NCI-H510A (cell line): Measurements from ENCODE around the gene S100A1.

Source experiments
- DNase-seq: peaks from one replicate; lab custom pipeline; 2025; lab: John Stamatoyannopoulos, UW

The S100A1 gene

DNA sequence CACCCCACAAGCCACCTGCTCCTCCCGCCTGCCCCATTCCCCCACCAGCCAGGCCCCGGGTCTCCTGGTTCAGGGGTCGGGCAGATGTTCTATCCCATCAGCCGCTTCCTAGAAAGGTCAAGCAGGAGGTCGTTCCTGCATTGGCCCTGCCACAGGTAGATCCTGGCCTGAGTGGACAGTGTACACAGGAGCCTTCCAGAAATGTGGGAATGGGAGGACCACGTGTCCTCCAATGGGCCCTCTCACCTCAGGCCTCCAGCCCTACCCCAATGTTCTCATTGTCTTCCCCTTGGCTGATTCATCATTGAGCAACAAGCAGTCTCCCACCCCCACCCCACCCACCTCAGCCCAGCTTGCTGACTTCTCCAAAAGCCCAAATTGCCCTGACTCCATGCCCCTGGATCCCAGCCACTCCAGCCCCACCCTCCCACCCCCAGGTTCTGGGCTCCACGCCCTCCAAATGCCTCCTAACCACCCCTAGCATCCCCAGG, 17.4 kb upstream of the S100A1 start:
- no peak for DNase-seq

DNA sequence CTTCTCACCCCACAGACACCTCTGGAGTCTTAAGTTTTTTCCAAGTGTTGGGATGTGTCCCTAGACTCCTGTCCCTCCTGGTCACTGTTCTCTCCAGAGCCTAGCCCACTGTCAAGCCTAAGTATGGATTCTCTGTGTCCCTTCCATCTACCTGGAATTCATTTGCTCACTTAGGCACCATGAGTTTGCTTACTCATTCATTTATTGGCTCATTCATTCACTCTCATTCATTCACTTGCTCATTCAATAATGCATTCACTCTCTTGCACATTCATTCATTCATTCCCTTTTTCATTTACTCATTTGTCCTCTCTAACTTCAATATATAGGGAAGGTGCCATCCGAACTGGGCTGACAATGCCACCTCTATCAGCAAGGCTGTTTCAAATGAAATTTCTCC, 16.9 kb upstream of the S100A1 start:
- DNase-seq: no peak

DNA sequence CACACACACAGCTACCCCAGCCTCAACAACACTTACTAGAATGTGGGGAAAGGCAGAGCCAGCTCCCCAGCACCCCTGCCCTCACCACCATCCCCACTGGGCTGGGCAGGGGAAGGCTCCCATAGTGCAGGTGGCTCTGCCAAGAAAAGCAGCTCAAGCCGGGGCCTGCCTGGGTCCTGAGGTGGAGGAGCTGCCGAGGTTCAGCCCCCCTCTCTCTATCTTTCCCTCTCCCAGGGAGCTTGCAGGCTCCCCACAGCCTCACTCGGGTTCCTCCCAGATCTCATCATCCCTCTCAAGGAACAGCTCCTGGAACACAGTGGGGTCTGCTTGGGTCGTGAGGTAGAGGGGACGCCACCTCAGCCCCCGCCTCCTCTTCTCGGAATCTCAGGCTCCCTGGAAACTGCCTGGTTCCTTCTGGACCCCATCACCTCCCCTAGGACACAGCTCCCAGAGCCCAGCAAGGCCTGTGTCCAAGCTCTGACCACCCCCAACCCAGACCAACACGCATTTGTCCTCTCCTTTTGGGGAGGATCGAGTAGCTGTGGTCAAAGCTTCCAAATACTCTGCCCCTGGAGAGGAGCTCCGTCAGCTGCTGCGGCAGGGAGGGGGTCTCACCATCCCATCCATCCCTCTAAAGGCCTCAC, 16.0 kb upstream of the S100A1 start:
- DNase-seq: no peak

DNA sequence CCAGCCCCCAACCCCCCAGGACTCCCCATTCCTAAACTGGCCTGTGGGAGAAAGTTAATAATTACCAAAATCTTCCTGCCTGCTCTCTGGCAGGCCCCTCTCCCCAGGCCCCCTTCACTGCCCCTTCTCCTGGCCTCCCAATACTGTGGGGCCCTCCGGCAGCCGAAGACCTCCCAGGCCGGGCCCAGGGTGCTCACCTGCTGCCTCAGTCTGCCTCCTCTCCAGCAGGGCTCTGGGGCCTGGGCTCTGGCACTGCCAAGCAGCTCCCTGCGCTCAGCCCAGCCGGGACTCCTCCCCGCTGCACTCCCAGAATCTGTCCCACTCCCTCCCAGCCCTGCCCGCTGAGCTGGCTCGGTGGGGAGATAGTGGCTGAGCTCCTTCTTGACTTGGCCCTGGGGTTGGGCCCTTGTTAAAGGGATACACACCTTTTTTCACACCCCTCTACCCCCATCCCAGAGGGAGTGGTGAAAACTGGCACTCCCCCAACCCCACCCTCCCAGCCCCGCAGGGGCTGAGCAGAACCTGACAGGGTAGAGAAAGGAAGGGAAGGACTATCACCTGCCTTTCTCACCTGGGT, 15.4 kb upstream of the S100A1 start, which contains the start of gene S100A16:
Gene S100A16 (minus strand): TSS at position 383 of the 577 bp plus-strand sequence. CDS start 4,986 bp downstream, outside the sequence.
- no peak for DNase-seq

DNA sequence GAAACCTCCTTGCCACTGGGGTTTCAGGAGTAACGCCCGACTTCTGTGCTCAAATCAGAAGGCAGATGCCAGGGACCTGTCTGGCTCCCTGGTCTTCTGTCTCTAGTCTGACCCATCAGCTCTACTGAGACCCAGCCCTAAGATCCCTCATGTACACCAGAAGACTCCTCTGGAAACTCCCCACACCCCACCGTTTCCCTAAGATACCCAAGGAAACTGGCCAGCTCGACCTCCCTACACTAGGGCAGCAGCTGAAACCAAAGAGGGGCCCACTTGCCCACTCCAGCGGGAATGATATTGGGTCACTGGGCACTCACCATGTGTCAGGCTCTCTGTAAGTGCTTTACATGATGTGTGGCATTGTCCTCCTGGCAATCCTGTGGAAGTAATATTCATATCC, 14.8 kb upstream of the S100A1 start:
- no peak for DNase-seq

DNA sequence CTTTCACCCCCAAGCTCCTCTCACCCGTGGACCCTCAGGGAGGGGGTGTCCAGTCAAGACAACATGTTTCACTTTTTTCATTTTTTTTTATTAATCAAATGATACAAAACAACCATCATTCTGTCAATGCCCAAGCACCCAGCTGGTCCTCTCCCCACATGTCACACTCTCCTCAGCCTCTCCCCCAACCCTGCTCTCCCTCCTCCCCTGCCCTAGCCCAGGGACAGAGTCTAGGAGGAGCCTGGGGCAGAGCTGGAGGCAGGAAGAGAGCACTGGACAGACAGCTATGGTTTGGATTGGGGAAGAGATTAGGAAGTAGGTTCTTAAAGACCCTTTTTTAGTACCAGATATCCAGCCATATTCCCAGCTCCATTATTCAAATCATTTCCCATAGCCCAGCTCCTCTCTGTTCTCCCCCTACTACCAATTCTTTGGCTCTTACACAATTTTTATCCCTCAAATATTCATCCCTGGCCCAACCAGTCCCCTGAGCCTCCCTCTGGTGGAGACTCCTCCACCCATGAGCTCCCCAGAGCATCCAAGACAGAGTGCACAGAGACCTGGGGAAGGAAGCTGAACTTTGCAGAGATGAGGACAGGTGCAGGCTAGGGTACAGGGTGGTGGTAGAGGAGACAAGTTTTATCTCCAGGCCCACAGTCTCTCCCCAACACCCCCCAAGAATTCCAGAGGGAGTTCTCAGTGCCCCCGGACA, 13.9 kb upstream of the S100A1 start:
- DNase-seq: no peak

DNA sequence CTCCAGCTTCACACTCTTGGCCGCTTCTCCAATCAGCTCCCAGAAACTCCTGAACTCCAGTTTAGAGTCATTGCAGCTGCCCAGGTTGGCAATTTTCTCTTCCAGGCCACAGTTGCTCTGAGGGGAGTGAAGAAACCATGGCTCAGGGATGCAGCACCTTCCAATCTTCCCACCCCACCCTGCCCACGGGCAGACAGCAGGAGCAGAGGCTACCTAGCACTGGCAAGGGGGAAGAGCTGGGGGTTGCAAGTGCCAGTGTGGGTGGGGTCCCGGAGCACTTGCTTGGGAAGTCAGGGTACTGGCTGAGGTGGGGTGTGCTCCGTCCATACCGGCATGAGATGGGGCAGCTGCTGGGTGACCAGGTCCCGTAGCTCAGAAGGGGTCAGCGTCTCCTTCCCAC, 13.3 kb upstream of the S100A1 start:
- DNase-seq: no peak

DNA sequence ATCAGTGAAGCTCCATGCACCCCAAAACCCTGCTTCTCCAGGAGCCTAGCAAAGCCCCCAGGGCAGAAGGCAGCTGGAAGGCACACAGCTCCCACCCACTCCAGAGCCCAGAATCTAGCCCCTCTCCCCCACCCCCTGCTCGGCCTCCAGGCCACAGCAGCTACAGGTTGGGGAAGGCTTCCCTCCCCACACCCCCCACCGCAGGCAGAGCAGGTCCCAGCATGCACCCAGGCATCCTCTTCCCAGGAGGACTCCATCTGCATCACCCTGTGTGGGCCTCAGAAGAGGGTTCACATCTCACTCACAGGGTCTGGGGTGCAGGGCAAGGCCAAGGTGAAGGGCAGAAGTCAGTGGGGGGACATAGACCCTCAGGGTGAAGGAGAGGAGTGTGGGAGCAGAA, 12.8 kb upstream of the S100A1 start:
- no peak for DNase-seq

DNA sequence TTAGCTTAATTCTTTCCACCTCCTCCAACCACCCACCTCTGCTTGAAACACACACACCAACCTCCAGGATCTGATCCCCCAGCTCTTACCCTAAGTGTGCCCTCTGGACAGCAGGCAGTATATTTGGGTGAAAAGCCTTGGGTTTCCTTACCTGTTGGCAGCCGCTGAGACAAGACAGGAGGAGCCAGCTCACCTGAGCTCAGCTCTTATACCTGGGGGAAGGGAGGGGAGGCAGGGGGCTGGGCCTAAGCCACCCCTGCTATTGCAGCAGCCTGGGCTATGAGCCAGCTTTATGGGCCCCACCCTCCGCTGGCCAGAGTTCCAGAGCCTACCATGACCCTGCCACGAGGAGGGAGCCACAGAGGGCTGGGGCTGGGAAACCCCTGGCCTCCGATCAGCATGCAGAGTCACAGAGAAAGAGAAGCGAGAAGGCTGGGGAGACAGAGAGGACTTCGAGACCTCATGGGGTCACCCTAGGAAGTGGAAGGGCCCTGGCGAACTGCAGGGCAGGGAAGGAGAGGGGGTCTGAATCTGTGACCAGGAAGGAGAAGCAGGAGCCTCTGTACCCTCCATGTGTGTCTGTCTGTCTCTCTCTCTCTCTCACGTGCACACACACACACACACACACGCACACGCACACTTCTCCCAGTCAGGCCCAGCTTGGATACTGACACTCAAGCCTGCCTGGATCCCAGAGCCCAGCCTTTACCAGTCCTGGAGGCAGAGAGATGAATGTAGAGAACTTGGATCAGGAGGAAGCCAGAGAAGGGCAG, 11.9 kb upstream of the S100A1 start, which contains the start of gene S100A14:
Gene S100A14 (minus strand): TSS at position 182 of the 773 bp plus-strand sequence. CDS start 467 bp downstream, outside the sequence.
- DNase-seq: peak; percentile 63

DNA sequence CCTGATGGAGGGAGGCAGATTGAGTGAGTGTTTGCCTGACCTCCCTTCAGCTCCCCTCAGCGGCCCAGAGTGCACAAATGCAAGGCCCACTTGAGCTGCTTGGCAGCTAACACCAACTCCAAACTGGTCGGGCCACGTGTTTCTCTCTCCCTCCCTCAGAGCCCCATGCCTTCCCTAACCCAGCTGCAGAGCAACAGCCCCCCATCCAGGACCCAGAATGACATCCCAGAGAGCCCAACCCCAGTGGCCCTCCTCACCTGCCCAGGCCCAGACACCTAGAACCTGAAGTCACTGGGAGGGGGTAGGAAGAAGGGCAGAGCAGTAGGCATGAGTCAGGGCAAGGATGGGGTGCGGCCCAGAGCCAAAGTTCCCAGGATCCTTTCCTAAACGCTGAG, 11.3 kb upstream of the S100A1 start:
- no peak for DNase-seq

DNA sequence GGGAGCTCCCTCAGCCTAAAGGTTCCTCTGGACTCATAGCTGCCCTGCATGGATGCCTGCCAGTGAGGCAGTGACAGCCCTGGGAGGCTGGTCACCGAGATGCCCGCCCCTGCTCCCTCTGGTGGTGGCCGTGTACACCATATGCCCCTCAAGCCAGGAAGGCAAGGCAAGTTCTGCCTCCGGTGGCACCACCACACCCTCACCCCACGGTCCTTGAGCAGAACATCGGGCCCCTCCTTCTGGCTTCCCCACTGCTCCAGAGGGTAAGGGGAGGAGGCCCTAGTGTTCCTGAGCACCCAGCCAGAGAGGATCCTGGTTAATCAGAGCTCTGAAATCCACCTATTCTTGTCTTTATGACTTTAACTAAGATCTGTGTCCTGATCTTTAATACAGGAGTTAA, 10.6 kb upstream of the S100A1 start:
- peak; percentile 10 for DNase-seq

DNA sequence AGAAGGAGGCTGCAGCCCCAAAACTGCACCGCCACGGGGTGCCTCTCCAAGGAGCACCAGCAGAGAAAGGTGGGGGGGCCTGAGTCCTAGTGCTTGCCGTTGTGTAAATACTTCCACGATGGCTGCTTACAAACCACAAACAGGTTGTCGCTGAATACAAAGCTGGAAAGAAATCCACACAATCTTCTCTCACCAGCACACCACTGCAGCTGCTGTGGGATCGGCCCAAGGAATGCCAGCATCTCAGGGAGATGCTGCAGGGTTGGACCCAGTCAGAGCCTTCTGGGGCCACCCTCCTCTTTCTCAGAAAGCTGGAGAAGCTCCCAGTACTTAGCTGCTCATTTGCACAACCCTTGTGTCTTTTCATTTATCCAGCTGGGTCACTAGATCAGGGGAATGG, 9.1 kb upstream of the S100A1 start:
- no peak for DNase-seq

DNA sequence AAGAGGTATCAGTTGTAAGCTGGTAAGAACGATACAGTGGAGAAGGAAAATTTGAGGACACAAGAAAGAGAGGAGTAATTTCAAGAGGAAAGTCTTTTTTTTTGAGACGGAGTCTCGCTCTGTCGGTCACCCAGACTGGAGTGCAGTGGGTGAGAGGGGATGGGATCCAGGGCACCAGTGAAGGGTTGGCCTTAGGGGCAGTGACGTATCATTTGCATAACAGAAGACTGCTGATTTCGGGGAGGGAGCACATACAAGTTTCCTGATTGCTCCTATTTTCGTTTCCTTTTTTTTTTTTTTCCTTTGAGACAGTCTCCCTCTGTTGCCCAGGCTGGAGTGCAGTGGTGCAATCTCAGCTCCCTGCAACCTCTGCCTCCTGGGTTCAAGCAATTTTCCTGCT, 5.1 kb upstream of the S100A1 start:
- no peak for DNase-seq

DNA sequence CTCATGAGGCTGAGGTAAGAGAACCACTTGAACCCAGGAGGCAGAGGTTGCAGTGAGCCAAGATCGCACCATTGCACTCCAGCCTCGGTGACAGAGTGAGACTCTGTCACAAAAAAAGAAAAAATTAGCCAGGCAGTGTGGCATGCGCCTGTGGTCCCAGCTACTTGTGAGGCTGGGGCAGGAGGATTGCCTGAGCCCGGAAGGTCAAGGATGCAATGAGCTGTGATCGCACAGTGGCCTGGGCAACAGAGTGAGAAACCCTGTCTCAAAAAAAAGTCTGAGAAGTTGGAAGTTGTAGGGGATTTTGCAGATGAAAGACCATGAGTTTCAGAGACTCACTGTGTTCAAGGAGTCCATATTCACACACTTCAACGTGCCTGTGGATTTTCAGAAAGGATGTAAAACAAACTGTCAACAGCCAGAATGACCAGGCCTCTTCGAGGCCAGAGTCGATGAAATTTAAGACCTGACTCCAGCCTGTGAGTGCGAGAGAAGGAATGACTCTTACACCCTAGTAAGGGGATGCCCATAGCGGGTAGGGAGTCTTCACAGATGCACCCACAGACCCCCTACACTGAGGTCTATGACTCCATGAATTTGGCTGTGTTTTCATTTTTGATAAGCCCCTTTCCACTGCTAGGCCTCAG, 3.1 kb upstream of the S100A1 start:
- DNase-seq: no peak

DNA sequence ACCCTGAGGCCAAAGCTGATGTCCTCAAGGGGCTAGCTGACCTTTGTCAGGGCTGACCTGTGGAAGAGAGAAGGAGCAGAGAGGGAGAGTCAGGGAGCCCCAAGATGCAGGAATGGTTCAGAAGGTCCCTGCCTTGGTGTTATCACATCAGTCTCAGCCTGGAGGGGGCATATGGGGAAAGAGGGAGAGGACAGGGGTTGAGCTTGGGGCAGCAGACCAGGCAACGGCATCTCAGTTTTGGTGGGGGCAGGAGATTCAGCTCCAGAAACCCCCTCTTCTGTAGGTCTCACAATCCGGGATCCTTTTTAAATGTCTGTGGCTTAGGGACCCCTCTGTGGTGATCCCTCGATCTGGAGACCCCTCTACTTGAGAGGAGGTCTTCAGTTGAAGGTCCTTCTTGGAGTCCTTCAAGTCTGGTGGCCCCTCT, 1.7 kb upstream of the S100A1 start:
- no peak for DNase-seq

DNA sequence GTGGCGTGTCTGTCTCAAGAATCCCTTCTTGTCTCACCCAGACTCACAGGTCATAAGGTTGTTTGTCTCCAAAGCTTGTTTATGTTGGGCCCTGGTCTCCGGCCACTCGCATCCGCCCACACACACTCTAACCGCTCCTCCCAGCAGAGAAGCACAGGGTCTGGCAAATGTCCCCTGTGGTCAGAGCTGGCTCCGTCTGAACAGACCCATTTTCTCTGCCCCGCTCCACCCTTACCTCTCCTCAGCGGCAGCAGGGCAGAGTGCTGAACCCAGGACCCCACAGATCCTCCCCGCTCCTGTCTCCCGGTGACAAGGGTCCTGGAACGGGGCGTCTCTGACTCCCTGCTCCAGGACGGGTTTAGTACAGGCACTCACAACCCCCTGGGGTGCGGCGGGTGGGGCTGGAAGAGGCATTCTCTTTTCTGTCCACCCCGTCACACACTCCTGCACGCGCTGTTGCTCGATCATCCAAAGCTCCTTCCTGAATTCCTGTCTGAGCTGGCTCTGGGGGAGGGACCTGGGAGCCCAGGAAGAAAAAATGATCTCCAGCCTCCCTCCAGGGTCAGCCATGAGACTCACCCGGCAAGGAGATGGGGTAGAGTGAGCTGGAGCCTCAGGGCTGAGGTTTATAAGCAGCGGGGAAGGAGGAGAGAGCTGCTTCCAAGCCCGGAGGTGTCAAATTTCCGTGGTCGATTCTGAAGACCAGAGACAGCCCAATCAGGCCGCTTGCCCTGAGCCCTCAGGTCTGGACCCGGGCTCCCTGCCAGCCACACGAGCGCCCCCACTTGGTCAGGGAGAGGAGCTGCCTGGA, 1.1 kb upstream of the S100A1 start, which contains the start of gene S100A13:
Gene S100A13 (minus strand): TSS at position 602 of the 811 bp plus-strand sequence. CDS start 1,033 bp downstream, outside the sequence.
- DNase-seq: peak; percentile 93

DNA sequence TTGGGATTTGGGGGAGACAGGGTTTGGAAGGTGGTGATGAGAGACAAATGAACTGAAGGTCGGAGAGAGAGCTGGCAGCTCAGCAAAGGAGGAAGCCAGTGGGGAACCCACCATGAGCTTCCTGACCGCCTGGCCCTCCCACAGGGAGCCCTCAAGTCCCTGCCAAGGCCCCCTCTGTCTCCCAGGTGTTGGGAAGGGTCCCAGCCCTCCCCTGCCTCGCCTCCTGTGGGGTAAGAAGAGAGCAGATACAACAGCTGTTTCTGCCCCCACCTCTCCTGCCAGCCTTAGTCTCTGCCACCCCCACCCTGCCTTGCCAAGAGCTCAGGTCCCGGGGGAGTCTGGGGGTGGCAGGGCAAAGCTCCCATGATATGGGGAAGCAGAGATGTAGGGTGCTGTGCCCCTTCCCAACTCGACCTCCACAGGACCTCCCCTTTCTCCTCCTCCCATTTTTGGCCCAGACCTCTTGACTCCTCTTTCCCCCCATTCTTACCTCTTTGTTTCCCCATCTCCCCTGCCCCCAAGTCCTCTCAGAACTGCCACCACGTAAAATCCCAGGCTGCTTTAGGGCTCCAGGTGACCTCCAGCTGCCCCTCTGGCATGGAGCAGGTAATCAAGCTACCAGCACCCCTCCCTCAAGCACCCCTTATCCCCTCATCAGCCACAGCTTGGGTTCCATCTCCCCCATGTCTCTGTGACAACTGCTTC, 556 bp downstream of the S100A1 start:
- DNase-seq: no peak

DNA sequence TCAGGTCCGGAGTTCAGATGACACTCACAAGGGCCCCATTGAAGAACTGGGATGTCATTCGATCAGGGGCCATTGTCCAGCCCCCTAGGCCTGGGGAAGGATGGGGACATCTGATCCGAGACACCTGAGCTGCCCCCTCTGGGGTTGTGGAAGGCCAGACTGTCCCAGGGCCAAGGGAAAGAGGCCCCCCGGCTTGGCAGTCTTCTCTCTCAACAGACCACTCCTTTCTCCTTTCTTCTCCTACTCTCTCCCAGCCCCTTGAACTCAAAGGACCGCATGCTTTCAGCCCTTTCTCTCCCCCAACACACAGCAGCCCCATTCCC, 1.1 kb downstream of the S100A1 start:
- DNase-seq: no peak

DNA sequence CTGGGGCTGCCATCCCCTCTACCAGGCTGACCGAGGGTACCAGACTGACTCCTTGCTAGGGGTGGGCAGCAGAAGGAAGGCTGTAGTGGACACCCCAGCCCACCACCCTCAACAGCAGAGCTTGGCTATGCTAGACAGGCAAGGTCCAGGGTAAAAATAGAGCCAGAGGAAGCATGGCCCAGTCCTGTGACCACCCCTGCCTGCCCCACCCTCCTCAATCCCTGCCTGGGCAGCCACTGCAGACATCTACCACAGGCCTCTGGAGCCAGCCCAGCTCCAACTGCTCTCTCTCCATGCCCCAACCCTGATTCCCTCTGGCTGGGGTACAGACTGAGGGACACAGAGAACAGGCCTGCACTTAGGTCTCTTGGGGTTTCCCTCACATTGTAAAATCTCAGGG, 1.7 kb downstream of the S100A1 start:
- no peak for DNase-seq

DNA sequence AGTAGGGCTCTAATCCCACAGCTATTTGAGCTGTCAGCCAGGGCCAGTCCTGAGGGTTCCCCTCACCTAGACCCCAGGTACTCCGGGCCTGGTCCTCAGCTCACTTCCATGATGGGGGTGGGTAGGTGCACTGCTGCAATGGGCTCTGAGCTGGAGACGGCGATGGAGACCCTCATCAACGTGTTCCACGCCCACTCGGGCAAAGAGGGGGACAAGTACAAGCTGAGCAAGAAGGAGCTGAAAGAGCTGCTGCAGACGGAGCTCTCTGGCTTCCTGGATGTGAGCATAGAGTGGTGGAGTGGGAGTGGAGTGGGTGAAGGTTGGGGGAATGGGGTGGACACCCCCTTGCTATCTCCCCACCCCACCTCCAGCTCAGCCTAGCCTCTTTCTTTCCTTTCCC, 2.1 kb downstream of the S100A1 start:
- no peak for DNase-seq
